HG03039 (cell line): ENCODE results near the gene PDE7B.

Experiments
- ATAC-seq: cut with Tn5 transposase; IDR thresholded peaks from one replicate; pipeline ENCODE4 v1.9.1; 2021; ENCODE audit warnings: mild to moderate bottlenecking, moderate library complexity; ENCODE audit not compliant: unreplicated experiment

PDE7B gene

DNA sequence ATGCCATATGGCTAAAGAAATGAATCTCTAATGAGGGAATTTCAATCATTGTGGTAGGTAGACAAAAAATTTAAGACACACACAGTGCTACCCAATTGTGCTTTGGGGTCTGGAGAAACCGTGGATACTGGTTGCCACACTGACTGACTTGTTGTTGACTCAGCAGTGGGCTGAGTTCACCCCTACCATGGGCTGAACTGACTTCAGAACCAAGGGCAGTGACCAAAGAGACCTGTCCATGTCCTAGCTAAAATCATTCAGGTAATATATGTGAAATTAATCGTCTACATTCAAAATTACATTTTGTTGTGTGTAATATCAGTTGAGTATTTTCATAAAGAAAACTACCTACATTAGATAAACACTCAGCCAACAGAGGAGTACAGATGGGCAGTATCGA, 131.6 kb downstream of the PDE7B start:
- no peak for ATAC-seq

- no peak for ATAC-seq
These were observed 132.3 kb downstream of the PDE7B start for GRCh38 chr6:135983718-135984343.

GRCh38 chr6:135985471-135985870, 134.0 kb downstream of the PDE7B start:
- no peak for ATAC-seq

- no peak for ATAC-seq
These were observed 135.7 kb downstream of the PDE7B start for GRCh38 chr6:135987226-135987625.

DNA sequence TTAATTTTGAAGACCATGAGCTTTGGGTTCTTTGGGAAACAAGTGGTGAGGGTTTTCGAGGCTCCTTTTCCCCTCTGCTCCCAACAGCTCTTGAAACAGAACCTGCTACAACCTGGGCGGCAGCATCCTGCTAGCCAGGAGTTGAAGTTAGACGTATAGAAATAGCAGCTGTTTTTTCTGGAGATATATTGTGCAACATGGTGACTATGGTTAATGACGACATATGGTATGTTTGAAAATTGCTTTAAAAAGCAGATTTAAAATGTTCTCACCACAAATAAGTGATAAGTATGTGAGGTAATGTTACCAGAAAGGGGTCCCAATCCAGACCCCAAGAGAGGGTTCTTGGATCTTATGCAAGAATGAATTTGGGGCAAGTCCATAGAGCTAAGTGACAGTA, 138.9 kb downstream of the PDE7B start:
- no peak for ATAC-seq

GRCh38 chr6:135990855-135991464, 139.5 kb downstream of the PDE7B start:
- no peak for ATAC-seq

DNA sequence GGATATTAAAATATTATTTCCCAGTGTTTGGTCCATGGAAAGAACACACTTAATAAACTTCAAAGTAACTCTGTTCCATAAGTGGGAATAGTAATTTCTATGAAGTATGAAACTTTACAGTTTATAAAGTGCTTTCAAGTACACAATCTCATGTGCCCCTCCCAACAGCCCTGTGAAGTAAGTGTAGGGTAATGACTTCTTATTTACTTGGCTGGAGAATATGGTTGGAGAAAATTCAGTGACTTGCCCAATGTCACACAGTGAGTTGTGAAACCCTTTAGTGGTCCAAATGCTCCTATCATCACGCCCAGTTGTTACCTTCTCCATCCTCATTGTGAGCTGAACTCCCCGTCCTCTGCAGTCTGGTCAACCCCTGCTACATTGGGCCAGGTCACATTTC, 141.2 kb downstream of the PDE7B start:
- ATAC-seq, result no peak

DNA sequence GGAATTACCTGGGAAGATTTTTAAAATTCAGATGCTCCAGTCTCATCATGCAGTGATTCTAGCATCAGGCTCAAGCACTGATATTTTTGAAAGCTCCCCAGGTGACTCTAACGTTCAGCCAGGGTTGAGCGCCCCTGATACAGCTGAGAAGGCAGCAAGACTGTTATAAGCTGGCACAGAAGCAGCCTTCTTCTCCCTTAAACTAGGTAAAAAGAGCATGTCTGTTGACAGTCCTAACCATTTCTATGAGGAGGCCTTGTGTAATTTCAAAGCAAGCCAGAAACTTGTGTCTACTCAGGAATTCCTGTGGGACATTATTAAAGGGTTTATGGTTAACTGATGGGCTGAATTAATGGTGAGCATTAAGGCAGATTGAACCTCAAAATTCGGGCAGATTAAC, 141.9 kb downstream of the PDE7B start:
- no peak for ATAC-seq

DNA sequence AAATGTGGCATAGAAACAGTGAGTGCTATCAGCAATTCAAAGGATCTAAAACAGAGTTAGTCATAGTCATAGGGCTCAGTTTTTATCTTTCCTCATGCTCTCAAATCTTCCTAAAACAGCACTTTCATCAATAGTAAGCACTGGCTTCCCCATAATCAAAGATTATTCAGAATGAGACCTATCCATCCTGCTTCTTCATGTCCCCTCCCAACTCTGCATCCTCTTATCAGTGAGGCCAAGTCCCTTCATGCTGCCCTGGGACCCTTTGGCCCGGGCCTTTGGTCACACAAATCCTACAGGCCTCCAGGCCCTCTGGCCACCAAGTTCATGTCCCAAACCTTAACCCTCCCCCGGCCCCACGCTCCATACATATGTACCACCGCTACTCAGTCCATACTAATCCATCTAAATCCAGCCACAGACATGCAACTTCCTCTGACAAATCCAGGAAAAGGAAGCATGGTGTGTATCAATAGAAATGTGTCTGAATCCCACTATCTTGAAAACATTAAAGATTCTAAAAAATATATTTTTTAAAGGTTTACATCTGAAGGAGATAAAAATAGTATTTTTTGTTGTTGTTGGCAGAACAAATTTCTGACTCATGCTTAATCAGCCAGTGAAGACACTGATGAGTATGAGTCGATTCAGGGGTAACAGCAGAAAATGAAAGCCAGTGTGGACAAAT, 143.5 kb downstream of the PDE7B start:
- no peak for ATAC-seq

DNA sequence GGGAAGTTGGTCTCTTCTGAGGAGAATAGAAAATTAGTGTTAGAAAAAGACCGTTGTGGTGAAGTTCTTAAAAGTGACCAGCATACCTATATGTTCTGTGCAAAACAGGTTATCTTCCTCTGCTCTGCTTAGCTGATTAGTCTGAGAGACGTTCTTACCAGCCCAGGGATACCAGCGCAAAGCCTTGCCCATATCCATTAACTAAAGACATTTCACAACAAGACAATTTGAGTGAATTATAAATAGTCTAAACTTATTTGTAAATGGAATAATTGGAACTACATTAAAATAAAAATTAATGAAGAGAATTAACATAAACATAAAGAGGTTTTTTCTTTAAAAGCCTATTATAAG, 144.0 kb downstream of the PDE7B start:
- ATAC-seq, result no peak

DNA sequence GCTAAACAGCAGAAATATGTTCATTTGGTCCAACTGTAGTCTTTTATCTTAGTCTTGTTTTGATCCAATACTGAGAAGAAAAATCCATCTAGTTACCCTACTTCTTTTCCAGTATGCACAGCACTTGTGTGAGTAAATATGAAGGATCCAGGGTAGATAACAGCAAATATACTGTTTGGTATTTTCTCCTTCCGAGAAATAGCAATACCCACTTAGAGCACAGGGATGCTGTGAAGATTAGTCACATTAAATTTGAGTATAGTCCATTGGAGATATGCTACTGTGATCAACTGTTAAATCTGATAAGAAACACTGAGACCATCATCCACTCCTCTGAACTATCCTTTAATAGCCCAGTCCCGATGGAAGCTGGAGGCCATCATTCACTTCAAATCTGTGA, 145.2 kb downstream of the PDE7B start:
- no peak for ATAC-seq

GRCh38 chr6:135999393-135999792, 147.9 kb downstream of the PDE7B start:
- no peak for ATAC-seq

GRCh38 chr6:136007345-136007744, 155.8 kb downstream of the PDE7B start:
- no peak for ATAC-seq

- no peak for ATAC-seq
These were observed 160.0 kb downstream of the PDE7B start for GRCh38 chr6:136011475-136011874.

- no peak for ATAC-seq
These were observed 160.8 kb downstream of the PDE7B start for GRCh38 chr6:136012198-136012887.

DNA sequence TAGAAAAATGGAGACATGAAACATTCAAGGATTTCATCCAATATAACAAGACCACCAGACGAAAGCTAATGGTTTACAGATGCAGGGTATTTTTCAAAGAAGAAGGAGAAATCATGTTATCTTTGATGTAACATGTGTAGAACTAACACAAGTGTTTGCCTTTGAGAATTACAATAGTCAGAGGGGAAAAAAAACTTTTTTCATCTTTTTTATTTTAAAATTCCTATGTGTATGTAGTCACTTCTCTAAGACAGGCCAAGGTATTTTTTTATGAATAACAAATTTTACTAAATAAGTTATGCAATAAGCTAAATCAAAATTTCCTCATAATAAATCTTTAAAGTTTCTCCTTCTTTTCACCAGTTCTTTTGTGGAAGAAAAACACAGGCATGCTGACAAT, 161.4 kb downstream of the PDE7B start:
- no peak for ATAC-seq

- ATAC-seq, result no peak
These were observed 163.2 kb downstream of the PDE7B start for GRCh38 chr6:136014454-136015437.

GRCh38 chr6:136015531-136015930, 164.0 kb downstream of the PDE7B start:
- no peak for ATAC-seq

- ATAC-seq, result no peak
These were observed 165.0 kb downstream of the PDE7B start for GRCh38 chr6:136016228-136017225.

GRCh38 chr6:136020691-136021090, 169.2 kb downstream of the PDE7B start:
- no peak for ATAC-seq
